Peyer's patch (tissue), 4 donors: ENCODE measurements around the gene ZWILCH.
"Not testable (repeated sequence)": the region's sequence is repeated elsewhere in the genome, so short reads cannot be mapped to it uniquely, and the experiment has no call there.

Experiments
- POLR2A ChIP-seq, 2 donors: fragments of 450-650 bp; IDR thresholded peaks; one replicate each; pipeline ENCODE4 v1.5.1; 2017; ENCODE audit warnings: antibody characterized with exemption in 2 of 2, mild to moderate bottlenecking in 2 of 2, moderate library complexity in 2 of 2
- TF ChIP-seq, protein P1 (sequence below), 6 experiments: fragments of 450-650 bp in 4 of 6; fragments of 200-600 bp in 2 of 6; sonication (generic) in 1 of 6; IDR thresholded peaks; one replicate each; pipeline ENCODE4 v1.5.1; 2017 to 2019; ENCODE audit warnings: antibody characterized with exemption in 6 of 6, mild to moderate bottlenecking in 3 of 6, moderate library complexity in 1 of 6

DNA sequence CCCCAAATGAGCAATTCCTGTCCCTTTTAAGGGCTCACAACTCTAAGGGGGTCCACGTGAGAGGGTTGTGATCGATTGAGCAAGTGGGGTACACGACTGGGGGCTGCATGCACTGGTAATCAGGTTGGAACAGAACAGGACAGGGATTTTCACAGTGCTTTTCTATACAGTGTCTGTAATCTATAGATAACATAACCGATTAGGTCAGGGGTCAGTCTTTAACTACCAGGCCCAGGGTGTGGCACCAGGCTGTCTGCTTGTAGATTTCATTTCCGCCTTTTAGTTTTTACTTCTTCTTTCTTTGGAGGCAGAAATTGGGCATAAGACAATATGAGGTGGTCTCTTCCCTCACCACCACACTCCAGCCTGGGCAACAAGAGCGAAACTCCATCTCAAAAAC is 39.8 kb upstream of the ZWILCH start:
- TF ChIP-seq, protein P1, sequence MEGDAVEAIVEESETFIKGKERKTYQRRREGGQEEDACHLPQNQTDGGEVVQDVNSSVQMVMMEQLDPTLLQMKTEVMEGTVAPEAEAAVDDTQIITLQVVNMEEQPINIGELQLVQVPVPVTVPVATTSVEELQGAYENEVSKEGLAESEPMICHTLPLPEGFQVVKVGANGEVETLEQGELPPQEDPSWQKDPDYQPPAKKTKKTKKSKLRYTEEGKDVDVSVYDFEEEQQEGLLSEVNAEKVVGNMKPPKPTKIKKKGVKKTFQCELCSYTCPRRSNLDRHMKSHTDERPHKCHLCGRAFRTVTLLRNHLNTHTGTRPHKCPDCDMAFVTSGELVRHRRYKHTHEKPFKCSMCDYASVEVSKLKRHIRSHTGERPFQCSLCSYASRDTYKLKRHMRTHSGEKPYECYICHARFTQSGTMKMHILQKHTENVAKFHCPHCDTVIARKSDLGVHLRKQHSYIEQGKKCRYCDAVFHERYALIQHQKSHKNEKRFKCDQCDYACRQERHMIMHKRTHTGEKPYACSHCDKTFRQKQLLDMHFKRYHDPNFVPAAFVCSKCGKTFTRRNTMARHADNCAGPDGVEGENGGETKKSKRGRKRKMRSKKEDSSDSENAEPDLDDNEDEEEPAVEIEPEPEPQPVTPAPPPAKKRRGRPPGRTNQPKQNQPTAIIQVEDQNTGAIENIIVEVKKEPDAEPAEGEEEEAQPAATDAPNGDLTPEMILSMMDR (IDR thresholded peaks at IDR 0.05), result not testable (repeated sequence)
- TF ChIP-seq POLR2A (IDR thresholded peaks at IDR 0.05), result not testable (repeated sequence)
